HL-60 (cell line): ENCODE results near the gene E2F8.
A peak's percentile ranks its signal among the peaks of the same experiment; 100 is the strongest.

Source experiments
- DNase-seq, 2 experiments: peaks; one replicate each; pipeline ENCODE4 v3.0.0-alpha.2; 2010 to 2020; ENCODE audit warnings: low read depth in 1 of 2, low spot score in 1 of 2
- H3K27ac ChIP-seq: fragments of 250-450 bp; sonication (Bioruptor Pico); replicated peaks from 2 replicates; pipeline ENCODE4 v1.5.1; 2020; ENCODE audit warnings: mild to moderate bottlenecking, moderate library complexity
- H3K27me3 ChIP-seq: fragments of 250-450 bp; sonication (Bioruptor Pico); 2 replicates; pipeline ENCODE4 v1.5.1; 2021; ENCODE audit warnings: mild to moderate bottlenecking, moderate library complexity; ENCODE audit not compliant: insufficient read depth, poor library complexity, severe bottlenecking
- H3K4me3 ChIP-seq: replicated peaks from 2 replicates; pipeline ENCODE4 v1.5.1; 2011; ENCODE audit warnings: mild to moderate bottlenecking, control low read depth, low read length; ENCODE audit not compliant: insufficient read depth
- CTCF ChIP-seq: IDR thresholded peaks from one replicate; pipeline ENCODE4 v1.5.1; 2011; ENCODE audit warnings: low read length, control low read depth, inconsistent platforms; ENCODE audit not compliant: insufficient read depth
- GABPA ChIP-seq: IDR thresholded peaks from 2 replicates; pipeline ENCODE4 v1.6.1; 2012; ENCODE audit warnings: low read depth
- POLR2AphosphoS5 ChIP-seq: IDR thresholded peaks from 2 replicates; pipeline ENCODE4 v1.6.1; 2012; ENCODE audit warnings: low read depth
- REST ChIP-seq: IDR thresholded peaks from 2 replicates; pipeline ENCODE4 v1.6.1; 2012; ENCODE audit warnings: low read depth; ENCODE audit not compliant: insufficient replicate concordance
- SPI1 ChIP-seq: IDR thresholded peaks from 2 replicates; pipeline ENCODE4 v1.6.1; 2012; ENCODE audit warnings: low read depth, mild to moderate bottlenecking, borderline replicate concordance

E2F8 gene

DNA sequence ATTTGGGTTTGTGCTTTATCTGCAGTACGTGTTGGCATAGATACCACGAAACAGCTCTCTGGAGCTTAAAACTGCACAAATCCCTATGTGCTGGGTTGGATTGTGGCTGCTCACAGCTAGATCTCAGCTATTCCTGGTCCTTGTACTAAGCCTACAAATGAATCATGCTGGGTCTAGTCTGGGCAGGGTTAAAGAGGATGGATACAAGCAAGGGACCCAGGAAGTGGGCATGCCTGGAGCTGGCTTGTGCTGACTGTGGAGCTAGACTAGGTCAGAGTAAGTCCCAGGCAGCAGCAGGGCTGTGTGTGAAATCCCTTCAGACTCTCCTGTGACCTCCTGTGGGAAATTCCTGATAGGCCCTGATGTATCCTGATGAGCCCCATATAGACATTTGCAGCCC is 3.9 kb upstream of the E2F8 start:
- H3K27me3 ChIP-seq: no peaks in the 10 kb centered on the region
- H3K4me3 ChIP-seq: no peak overlapping the region
- TF ChIP-seq SPI1 (no peak), GABPA (no peak), POLR2AphosphoS5 (no peak), REST (no peak), CTCF (no peak)
- H3K27ac ChIP-seq: no peak overlapping the region
- DNase-seq: no peak

- no peak overlapping the region for H3K27ac ChIP-seq
Observed at GRCh38 chr11:19244084-19244483, 3.3 kb upstream of the E2F8 start.

DNA sequence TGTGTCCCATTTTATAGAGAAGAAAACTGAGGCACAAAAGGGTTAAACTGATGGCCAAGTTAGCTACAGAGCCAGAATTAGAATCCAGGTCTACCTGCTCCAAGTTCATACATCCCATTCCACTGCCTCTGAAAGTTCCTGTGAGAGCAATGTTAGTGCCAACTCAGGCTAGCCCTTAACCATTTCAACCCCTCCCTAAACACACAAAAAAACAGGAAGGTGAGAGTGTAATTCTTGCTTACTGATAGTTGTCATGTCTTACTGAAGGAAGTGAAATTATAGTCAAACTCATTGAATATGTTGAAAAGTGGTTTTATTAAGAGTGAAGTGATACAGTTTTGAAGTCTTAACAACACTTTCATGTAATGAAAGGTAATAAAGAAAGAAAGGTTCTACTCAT is 2.9 kb upstream of the E2F8 start:
- H3K27me3 ChIP-seq: no peaks in the 10 kb centered on the region
- no peak overlapping the region for H3K4me3 ChIP-seq
- TF ChIP-seq CTCF (no peak), SPI1 (peak; percentile 31)
- DNase-seq: peak in 1 of 2 experiments; percentile 45
- no peak overlapping the region for H3K27ac ChIP-seq

More at GRCh38 chr11:19244084-19244483, 3.3 kb upstream of the E2F8 start:
- DNase-seq: peak; percentile 46 to 79
- TF ChIP-seq SPI1 (no peak), CTCF (no peak), POLR2AphosphoS5 (no peak), REST (no peak), GABPA (no peak)
- Histone ChIP-seq H3K4me3 (no peak overlapping the region), H3K27me3 (no peaks in the 10 kb centered on the region)

- Histone ChIP-seq H3K27ac (no peak overlapping the region), H3K27me3 (no peaks in the 10 kb centered on the region), H3K4me3 (no peak overlapping the region)
- no peak for TF ChIP-seq REST
- TF ChIP-seq GABPA: no peak
- TF ChIP-seq POLR2AphosphoS5: no peak
- no peak for TF ChIP-seq CTCF
- no peak for TF ChIP-seq SPI1
- DNase-seq: no peak
Observed at GRCh38 chr11:19243143-19243542, 2.4 kb upstream of the E2F8 start.
